HepG2 (cell line): ENCODE results near the gene ATP6V0E1. TPM values are rescaled to one million over a fixed set of nuclear protein-coding genes. Genes with fewer than 3 reads are reported as not detected.

Experiments
- ADNP ChIP-seq: sonication (generic); formaldehyde crosslinking; IDR thresholded peaks from 2 replicates; pipeline ENCODE4 v1.4.0; 2020; ENCODE audit warnings: missing genetic modification reagents
- AKNA ChIP-seq: sonication (generic); formaldehyde crosslinking; IDR thresholded peaks from 2 replicates; pipeline ENCODE4 v1.4.0; 2020; ENCODE audit warnings: missing genetic modification reagents, borderline replicate concordance
- HMGXB3 ChIP-seq: sonication (generic); formaldehyde crosslinking; IDR thresholded peaks from 2 replicates; pipeline ENCODE4 v1.4.0; 2020; ENCODE audit warnings: missing genetic modification reagents, borderline replicate concordance
- IRF1 ChIP-seq: sonication (generic); formaldehyde crosslinking; IDR thresholded peaks from 2 replicates; pipeline ENCODE4 v1.4.0; 2020; ENCODE audit warnings: low read depth, mild to moderate bottlenecking, missing genetic modification reagents
- JARID2 ChIP-seq: sonication (generic); formaldehyde crosslinking; IDR thresholded peaks from 2 replicates; pipeline ENCODE4 v1.8.1; 2023; ENCODE audit warnings: missing genetic modification reagents, inconsistent platforms; ENCODE audit not compliant: insufficient replicate concordance
- NFKB2 ChIP-seq: sonication (generic); formaldehyde crosslinking; IDR thresholded peaks from 2 replicates; pipeline ENCODE4 v1.4.0; 2020; ENCODE audit warnings: missing genetic modification reagents, borderline replicate concordance
- SAFB2 ChIP-seq: sonication (generic); formaldehyde crosslinking; IDR thresholded peaks from 2 replicates; pipeline ENCODE4 v1.5.1; 2020; ENCODE audit warnings: missing genetic modification reagents, low read depth, mild to moderate bottlenecking, borderline replicate concordance
- SIN3B ChIP-seq: fragments of 150-350 bp; IDR thresholded peaks from 2 replicates; pipeline ENCODE4 v1.6.1; 2014; ENCODE audit warnings: low read length
- SRSF1 ChIP-seq: fragments of 200-400 bp; formaldehyde crosslinking; optimal IDR thresholded peaks from 2 replicates; pipeline ENCODE3; 2017; ENCODE audit warnings: mild to moderate bottlenecking, low read depth, low read length, moderate library complexity
- TEAD3 ChIP-seq: optimal IDR thresholded peaks from 2 replicates; pipeline ENCODE3; 2016; ENCODE audit warnings: borderline replicate concordance
- ZFP37 ChIP-seq: sonication (generic); formaldehyde crosslinking; IDR thresholded peaks from 2 replicates; pipeline ENCODE4 v1.4.0; 2020; ENCODE audit warnings: missing genetic modification reagents, borderline replicate concordance
- ZNF10 ChIP-seq: sonication (generic); formaldehyde crosslinking; IDR thresholded peaks from 2 replicates; pipeline ENCODE4 v1.4.0; 2020; ENCODE audit warnings: mild to moderate bottlenecking, low read depth, missing genetic modification reagents, borderline replicate concordance
- ZNF674 ChIP-seq: sonication (generic); formaldehyde crosslinking; IDR thresholded peaks from 2 replicates; pipeline ENCODE4 v1.5.0; 2020; ENCODE audit warnings: low read depth, mild to moderate bottlenecking, missing genetic modification reagents
- ZNF792 ChIP-seq: IDR thresholded peaks from 2 replicates; pipeline ENCODE4 v1.6.1; 2016
- polyA plus RNA-seq, 8 experiments: library from polyadenylated mRNA; depleted of rRNA in 3 of 8; stranded (reverse) in 7 of 8; unstranded in 1 of 8; fragments of >200 nt; fragmentation: Illumina TruSeq in 4 of 8; extraction: Trizol in 4 of 8; gene quantifications; 2 replicates each; pipeline versions ENCODE4 v1.2.1 to v1.2.3, GENCODE V29; 2011 to 2016; ENCODE audit warnings: low read depth in 4 of 8, missing spikeins in 1 of 8, mixed read lengths in 1 of 8; ENCODE audit not compliant: insufficient read depth in 1 of 8
- total RNA-seq, 5 experiments: library from RNA; depleted of rRNA; stranded (reverse); fragments of >200 nt; fragmentation: Illumina TruSeq; extraction: Trizol; gene quantifications; 2 replicates each; pipeline ENCODE4 v1.2.3, GENCODE V29; 2016; ENCODE audit warnings: low read depth in 1 of 5

ATP6V0E1 gene
- total and polyA plus RNA-seq, 2 of the 13 experiments (the other 11 are each of a cell fraction or from before 2014, with no cell fraction given) = 143 to 215 TPM

- peak; percentile 86 for TF ChIP-seq HMGXB3 (CRISPR knock-in tag)
- peak; percentile 28 for TF ChIP-seq TEAD3 (CRISPR knock-in tag)
- no peak for TF ChIP-seq SAFB2 (CRISPR knock-in tag)
- no peak for TF ChIP-seq ZNF10 (CRISPR knock-in tag)
- no peak for TF ChIP-seq AKNA (CRISPR knock-in tag)
- 0 out of 2 replicates have a peak, but pooled peaks have one; percentile 34 for TF ChIP-seq SIN3B
- no peak for TF ChIP-seq ADNP (CRISPR knock-in tag)
- TF ChIP-seq ZNF792 (CRISPR knock-in tag) = peak; percentile 50; the same call in 1 of the 2 replicates
- TF ChIP-seq IRF1 (CRISPR knock-in tag) = no peak
- TF ChIP-seq JARID2 (CRISPR knock-in tag) = no peak
- TF ChIP-seq ZFP37 (CRISPR knock-in tag) = no peak
- no peak; the same call in 1 of the 2 replicates for TF ChIP-seq NFKB2
- TF ChIP-seq SRSF1 = no peak
- no peak for TF ChIP-seq ZNF674 (CRISPR knock-in tag)
Observed at GRCh38 chr5:173055983-173056782, 72.6 kb downstream of the ATP6V0E1 start, which contains the start of gene CREBRF (continued).
